ENCODE results near the gene RBMS3.

- no peak for TF ChIP-seq CTCF (conservative IDR thresholded peaks at IDR 0.05; ENCODE audit: low read length)
- TF ChIP-seq EZH2phosphoT487 (IDR thresholded peaks at IDR 0.05; ENCODE audit: borderline replicate concordance, low read depth, low read length), result no peak
Observed at GRCh38 chr3:29338377-29338776, 57.5 kb downstream of the RBMS3 start.

Data from OCI-LY7 (cell line).